DMS79 treated with DMSO at 0.1 percent for 48 hours (cell line): Measurements from ENCODE around the gene TRIO.
A peak's percentile ranks its signal among the peaks of the same experiment; 100 is the strongest.
"Not testable (repeated sequence)": the region's sequence is repeated elsewhere in the genome, so short reads cannot be mapped to it uniquely, and the experiment has no call there.

Source experiments
- DNase-seq: peaks from one replicate; lab custom pipeline; 2025; lab: John Stamatoyannopoulos, UW

Gene TRIO

DNA sequence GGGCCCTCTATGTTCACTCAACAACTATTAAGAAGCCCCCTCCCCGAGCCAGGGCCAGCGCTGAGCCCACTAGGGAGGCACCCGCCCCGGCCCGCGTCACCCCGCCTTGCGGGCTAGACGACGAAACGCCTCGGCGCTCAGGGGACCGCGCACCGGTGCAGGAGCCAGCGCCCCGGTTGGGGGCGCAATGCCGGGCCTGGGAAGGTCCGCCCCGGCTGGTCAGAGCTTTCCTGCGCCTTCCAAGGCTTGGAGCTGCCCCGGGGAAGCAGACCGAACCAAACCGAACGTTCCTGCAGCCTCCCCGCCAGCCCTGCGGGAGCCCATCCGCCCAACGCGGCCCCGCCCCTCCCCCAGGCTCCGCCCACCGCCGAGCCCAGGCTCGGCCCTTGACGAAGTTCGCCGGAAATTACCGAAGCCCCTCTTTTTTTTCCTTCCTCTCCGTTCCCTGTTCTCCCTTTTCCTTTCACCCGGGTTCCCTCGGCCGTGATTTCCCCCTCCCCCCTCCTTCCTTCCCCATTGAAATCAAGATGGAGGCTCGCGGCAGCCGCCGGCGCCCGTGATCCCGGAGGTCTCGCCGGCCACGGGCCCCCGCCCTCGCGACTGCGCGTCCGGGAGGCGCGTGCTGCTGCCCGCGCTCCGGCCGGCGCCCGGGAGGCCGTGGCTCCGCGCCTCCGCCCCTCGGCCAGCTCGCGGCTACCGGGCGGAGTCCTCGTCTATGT is at the start of gene TRIO:
Gene TRIO, plus strand, starts transcription at position 516 of the 719 bp plus-strand sequence. CDS start 384 bp downstream, outside the sequence.
- peak; percentile 72 for DNase-seq

DNA sequence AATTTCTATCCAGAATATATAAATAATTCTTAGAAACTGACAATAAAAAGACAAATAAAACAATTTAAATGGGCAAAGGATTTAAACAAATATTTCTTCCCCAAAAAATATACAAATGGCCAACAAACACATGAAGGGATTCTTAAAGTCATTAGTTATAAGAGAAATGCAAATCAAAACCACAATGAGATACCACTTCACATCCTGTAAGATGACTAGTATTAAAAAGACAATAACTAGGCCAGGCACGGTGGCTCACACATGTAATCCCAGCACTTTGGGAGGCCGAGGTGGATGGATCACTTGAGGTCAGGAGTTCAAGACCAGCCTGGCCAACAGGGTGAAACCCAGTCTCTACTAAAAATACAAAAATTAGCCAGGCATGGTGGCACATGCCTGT is 45.8 kb upstream of the TRIO start:
- DNase-seq = not testable (repeated sequence)

DNA sequence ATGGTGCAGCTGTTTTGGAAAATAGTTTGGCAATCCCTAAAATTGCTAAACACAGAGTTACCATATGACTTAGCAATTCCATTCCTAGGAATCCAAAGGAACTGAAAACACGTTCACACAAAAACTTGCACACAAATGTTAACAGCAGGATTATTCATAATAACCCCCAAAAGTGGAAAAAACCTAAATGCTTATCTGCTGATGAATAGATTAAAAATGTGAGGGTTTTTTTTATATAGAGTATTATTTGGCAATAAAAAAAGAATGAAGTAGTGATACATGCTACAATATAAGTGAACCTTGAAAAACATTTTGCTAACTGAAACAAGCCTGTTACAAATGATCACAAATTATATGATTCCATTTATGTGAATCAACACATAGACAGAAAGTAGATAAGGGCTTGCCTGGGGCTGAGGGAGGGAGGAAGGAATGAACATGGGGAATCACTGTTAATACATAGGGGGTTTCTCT is 45.1 kb upstream of the TRIO start:
- DNase-seq = no peak

DNA sequence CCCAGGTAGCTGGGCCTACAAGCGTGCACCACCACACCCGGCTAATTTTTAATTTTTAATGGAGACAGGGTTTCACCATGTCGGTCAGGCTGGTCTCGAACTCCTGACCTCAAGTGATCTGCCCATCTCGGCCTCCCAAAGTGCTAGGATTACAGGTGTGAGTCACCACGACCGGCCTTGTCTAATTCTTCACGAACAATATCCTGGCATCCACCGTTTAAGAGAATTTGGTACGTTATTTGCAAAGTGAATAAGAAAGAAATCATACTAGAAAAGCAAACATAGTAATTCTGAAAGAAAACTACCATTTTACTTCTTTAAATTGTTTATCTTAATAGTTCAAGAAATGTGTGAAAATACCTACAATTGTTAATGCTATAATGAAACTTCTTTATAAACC is 42.9 kb upstream of the TRIO start:
- DNase-seq = no peak

DNA sequence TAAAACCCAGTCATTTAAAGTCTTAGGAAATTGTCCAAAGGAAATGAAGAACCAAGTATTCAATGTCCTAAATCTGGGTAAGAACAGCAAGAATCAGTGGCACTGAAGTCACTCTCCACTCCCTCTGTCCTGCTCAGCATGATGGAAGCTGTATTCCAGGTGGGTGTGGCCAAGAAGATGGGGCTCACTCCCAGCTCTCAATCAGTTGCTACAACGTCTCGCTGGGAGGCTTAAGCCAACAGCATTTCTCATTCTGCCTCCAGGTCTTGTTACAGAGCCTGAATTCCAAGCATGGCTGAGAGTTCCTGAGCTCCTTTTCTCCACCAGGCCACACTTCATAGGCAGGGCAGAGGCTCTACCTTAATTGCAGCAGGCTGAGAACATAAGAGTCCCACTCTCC is 41.2 kb upstream of the TRIO start:
- no peak for DNase-seq

DNA sequence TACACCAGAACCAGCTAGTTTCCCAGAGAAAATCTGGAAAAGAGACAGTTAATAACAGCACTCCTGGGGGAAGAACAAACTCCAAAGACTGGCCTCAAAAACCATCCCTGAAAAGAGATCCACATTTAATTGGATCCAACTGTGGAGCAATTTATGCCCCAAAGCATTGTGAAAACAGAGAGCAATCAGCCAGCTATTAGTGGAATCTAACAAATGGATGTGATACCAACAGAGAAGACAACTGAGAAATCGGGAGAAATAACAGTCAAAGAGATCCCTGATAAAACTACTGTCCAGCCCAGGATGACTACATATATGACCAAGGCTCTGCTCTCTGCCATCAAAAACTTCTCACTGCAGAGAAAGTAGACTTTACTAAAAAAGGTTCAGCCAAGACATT is 40.5 kb upstream of the TRIO start:
- DNase-seq = no peak

DNA sequence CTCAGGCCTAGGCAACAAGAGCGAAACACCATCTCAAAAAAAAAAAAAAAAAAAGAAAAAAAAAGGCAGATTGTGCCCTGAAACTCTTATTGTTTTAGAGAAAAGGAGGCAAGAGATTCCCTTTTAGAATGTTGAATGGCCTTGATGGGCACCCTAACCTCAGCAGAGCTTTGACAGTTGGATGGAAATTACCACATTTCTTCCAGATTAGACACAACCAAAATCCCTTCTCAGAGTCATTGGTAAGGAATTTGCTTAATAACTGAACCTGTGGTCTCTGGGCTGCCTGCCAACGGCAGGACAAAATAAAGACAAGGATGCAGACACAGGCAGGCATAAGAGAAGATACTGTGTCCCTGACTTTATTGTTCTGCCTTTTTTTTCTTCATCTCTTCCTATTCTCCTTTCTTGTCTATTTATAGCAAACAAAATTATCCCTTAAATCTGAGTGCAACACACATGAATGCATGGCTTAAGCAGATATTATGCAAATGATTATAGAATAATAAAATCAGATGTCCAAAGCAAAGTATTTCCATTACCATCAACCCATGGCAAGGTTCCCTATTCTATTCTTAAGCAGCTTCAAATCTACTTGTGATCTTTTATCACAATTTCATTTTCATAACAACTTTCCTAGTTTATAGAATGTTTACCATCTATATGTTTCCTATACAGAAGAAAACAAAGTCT is 37.3 kb upstream of the TRIO start:
- no peak for DNase-seq

DNA sequence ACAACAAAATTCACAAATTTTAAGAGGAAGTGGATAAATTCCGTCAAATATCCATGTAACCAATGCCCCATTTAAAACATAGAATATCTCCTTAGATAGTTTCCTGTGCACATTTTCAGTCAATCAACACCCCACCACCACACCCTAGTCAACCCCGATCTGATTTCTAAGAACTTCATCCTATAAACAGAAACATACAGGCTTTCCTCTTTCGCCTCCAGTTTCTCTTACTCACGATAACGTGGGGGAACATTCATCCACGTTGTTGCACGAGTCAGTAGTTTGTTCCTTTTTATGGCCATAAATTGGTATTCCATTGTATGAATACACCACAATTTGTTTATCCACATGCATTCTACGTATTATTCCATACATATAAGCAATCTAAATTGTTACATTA is 35.6 kb upstream of the TRIO start:
- no peak for DNase-seq

DNA sequence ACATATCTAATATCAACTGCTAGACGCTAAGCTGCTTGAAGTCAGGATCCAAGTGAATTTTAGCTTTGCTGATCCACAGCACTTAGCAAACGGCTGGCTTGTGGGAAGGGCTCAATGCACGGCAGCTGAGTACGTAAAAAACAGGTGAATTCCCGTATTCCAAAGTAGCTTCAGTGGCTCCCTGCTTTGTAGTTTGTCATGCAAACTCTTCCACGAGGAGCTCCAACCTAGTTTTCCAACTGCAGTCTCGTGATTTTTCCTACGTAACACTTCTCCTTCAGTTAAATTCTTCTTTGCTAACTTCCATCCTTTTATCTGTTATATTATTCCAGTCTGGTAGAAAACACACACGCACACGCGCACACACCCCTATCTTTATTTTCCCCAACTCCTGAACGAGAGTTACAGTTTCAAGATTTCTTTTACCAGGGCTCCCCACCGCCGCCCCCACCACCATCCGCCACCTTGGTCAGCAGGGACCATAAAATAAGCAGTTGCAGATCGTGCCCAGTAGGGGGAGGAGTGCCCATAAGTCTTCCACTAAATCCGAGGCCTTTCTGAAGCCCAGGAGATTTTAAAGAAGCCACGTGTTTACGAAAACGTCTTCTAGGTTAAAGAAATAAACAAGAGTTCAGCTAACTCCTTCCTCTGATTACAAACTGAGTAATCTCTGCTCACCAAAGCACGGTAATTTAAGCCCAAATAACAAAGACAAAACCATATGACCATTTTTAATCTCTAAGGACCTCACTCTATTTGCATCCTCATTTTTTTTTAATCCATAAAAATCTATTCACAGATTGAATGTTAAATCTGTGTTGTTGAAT is 34.8 kb upstream of the TRIO start:
- no peak for DNase-seq

DNA sequence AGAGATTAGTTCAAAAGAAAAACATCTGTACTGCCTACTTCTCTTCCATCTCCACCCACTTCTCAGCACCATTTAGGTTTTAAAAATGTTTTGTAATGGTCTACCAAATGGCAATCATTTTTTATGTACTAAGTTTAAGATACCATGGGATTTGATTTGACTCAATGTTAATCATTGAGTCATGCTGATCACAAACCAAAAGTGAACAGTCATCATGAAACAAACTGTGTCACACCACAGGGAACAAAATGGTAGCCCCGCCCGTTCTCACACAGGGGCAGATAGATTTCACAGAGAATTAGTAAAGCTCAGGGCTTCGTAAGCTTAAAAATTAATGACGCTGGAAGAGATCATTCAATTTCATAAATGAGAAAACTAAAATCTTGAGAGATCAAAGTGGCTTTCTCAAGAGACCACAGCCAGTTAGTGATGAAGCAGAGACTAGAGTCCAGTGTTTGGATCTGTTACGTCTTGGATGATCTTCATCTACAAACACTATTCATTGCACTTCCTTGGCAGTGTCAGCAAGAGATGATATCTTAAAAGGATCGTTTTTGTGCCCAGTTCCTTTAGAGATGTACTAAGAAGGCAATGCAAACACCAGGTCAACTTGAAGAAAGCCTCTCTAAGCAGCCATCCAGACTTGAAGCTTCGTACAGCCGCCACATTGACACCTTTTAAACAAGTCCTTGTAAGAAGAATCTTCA is 33.9 kb upstream of the TRIO start:
- DNase-seq = no peak

DNA sequence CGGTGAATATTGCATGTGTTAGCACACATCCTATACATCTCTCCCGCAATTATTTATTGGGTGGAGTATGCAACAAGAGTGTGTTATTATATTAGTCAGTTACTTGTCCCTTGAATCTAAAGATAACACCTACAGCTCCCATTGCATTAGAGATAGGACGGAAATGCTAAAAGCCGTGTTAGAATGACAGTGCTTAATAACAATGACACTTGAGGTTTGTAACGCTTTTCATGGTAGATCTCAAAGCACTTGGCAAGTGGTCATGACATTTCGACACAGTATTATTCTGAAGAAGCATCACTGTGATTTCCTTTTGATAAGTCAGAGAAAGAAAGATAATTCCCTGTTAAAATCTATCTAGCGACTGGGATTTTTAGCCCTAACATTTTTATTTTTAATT is 33.4 kb upstream of the TRIO start:
- no peak for DNase-seq

DNA sequence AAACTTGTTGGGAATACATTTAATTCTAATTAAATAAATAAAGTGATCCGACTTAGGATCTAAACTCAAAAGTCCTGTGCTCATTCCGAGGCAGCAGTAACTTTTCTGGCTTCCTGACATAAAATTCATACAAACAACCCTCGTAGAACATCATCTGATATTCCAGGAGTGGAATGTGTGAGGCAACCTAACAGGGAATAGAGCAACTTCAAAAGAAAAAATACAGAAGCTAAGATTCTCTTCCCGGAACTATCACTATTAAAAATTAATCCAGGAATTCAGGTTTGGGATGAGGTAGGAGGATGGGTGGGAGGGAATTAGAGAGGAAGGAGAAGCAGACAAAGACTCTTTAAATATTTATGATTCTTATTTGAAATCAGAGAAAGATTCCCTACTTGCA is 32.9 kb upstream of the TRIO start:
- DNase-seq = no peak

DNA sequence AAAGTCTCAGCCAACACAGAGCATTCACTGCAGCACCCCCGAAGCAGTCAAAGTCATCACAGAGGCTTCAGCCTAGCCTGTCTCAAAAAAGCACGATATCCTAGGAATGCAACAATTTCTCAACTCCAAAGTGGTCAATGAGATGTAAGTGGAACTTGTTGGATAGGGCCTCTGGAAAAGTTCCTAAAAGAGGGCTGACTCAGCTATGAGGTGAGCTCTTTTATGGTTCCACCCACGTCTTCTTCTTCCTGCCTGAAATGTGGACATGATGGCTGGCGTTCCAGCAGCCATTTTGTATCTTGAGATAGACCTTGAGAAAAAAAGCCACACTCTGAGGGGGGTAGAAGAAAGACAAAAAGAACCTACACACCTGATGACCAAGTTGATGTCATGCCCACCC is 32.5 kb upstream of the TRIO start:
- no peak for DNase-seq

DNA sequence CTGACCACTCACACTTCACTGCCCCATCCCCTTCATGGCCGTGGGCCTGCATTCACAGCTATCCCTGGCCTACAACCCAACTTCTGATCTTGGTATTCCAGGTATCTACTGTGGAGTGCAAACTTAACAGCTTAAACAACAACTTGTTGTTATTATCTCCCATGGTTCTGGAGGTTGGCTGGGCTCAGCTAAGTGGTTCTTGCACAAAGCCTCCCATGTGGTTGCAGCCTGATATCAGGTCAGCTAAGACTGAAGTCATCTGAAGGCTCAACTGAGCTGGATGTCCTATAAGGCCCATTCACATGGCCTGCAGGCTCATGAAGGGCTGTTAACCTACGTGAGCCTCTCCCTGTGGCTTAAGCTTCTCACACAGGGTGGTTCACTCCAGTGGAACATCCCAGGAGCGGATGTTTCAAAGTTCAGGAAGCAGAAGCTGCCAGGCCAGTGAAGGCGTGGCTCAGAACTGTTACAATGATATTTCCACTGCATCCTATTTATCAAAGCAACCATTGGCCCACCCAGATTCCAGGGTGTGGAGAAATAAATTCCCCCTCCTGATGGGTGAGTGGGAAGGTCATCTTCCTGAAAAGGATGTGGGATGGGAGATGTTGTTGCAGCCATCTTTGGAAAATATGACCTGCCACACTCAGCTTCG is 30.0 kb upstream of the TRIO start:
- DNase-seq = no peak

DNA sequence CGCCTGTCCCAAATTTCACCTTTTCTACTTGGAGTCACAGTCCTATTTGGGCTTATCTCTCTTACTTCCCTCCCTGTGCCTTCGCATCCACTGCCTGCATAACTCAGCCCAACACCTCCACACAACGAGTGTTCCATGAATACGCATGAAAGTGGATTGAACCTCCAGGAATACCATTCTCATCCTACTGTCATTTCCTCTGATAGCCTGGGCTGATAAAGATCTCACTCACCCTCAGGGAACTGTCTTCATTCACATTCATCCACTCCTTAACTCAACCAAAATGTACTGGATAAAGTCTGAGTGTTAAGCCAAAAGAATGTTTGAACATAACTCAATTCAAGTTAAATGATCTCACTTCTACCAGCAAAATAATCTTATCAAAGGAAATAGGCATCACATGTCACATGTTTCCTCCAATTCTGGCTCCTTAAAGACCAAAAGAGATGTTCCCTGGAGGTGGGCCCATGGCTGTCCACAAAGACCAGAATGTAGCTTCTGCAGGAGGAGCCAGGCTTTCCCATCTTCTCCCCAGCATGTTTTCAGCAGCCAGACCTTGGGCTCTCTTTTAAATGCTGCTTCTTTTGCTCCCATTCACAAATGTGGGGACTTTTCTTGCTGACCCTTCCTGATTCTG is 28.4 kb upstream of the TRIO start:
- no peak for DNase-seq

DNA sequence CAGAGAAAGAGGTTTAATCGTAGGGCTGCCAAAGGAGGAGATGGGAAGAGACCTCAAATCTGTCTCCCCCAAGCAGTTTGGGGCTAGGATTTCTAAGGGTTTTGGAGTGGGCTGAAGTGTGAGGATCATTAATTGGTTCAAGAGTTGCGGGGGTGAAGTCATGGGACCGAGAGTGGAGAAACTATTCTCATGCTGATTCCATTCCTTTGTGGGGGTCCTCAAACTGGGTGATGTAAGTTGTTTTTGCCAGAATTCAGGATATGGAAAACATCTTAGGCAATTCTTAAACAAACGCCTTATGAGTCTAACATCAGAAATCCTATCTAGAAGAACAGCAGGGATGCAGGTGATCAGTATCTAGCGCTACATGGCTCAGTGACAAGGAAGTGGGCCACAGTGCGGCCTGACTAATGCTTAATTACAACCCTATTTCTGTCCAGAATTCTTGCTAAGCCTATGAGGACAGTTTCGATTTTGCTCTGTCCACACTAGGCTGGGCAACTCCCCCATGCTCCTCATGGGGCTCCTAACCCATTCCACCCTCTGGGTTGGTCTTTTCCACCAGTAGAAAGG is 27.7 kb upstream of the TRIO start:
- DNase-seq = no peak

DNA sequence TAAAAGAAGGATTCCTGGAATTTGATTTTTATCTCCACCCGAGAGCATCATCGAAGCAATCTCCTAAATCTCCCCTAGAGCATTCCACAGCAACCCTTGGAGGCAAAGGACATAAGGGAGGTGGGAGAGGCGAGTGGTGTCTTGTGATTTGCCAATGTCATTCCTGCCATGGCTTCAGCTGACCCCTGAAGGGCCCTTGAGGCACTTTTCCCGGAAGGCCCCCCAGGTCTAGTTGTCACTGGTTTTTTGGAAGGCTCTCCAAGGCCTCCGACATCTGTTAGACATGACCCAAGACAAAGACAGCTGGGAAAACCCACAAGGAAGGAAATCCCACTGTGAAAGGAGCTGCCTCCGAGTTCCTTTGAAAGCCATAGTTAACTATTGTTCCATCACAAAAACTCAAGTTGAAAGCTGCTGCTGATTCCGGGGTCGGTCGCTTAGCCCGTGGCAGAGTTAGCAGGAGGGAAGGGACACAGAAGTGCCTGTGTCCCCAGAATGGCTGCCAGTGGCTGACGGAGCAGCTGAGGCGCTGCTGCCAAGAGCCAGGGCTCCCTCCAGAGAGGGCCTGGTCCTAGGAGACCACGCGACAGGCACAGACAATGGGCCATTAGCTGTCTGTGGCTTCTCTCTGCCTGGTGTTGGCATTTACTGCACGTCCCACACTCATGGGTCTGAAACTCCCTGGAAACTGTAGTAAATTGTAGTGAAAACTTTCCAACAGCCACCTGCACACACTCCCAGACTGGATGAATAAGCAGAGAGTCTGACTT is 24.4 kb upstream of the TRIO start:
- DNase-seq = no peak

DNA sequence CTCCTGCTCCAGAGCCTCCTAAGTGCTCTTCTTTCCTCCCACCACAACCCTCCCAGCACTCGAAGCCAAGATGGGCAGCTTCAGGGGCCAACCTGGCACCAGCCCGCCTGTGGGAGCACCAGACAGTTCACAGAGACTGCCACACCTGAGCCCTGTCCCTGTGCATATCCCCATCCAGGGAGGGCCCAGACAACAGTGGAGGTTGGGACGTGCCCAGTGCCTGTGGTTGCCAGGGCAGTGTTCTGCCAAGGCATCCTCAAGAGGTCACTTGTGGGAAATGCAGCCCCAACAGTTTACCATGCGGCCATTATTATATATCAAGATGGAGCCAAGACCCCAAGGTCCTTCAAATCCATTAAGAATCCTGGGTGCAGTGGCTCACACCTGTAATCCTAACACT is 23.0 kb upstream of the TRIO start:
- DNase-seq = peak; percentile 56

DNA sequence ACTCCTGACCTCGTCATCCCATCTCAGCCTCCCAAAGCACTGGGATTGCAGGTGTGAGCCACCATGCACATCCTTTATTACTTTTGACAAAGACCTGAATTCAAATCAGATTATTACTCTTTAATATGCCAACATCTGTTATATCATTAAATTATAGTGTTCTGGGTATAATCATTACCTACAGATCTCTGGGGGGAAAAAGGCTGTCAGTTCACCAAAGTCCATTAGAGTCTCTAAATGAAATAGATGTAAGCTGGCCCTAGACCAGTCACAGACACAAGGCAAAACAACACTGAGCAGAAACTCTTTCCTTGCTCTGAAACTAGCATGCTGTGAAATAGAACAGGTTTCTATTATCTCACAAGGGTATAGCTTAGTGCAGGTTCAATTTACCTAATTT is 21.6 kb upstream of the TRIO start:
- DNase-seq = no peak

DNA sequence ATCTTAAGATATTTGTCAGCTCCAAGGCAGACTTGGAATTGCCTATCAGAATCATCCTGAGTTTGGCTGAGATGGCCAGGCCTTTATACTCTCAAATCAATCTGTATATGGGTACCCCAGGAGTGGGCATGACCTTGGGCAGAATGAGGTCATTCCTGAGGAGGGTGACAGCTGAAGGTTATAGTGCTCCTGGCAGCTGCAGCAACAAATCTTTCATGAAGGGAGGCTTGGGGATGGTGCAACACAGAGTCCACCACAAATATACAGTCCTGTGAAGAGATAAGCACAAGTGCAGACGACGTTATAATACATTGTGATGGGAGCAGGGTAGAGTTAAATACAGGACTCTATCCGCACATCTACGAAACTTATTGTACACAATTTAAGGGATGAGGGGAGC is 21.1 kb upstream of the TRIO start:
- DNase-seq = no peak
